Karpas-422 (cell line): ENCODE data around the gene TBC1D22A. TPM values are rescaled to one million over a fixed set of nuclear protein-coding genes. Genes with fewer than 3 reads are reported as not detected.

Experiments
- DNase-seq: peaks from one replicate; pipeline ENCODE4 v3.0.0-alpha.2; 2015
- H2AFZ ChIP-seq: fragments of 200-600 bp; sonication (generic); 2 replicates; pipeline ENCODE4 v1.6.1; 2014; ENCODE audit warnings: antibody characterized with exemption, low read length, mixed read lengths
- H3K27ac ChIP-seq: fragments of 200-600 bp; sonication (generic); 2 replicates; pipeline ENCODE4 v1.5.1; 2014; ENCODE audit warnings: mild to moderate bottlenecking, low read length, moderate library complexity
- H3K27me3 ChIP-seq: fragments of 200-600 bp; sonication (generic); 2 replicates; pipeline ENCODE4 v1.6.1; 2014; ENCODE audit warnings: low read length, mixed read lengths
- H3K36me3 ChIP-seq: fragments of 200-600 bp; sonication (generic); 2 replicates; pipeline ENCODE4 v1.6.1; 2014; ENCODE audit warnings: low read length, mixed read lengths; ENCODE audit not compliant: insufficient read depth
- H3K4me1 ChIP-seq: fragments of 200-600 bp; sonication (generic); 2 replicates; pipeline ENCODE4 v1.6.1; 2014; ENCODE audit warnings: mild to moderate bottlenecking, low read length, mixed read lengths
- H3K4me2 ChIP-seq: fragments of 200-600 bp; sonication (generic); 2 replicates; pipeline ENCODE4 v1.6.1; 2014; ENCODE audit warnings: low read length, low read depth, mild to moderate bottlenecking; ENCODE audit not compliant: poor library complexity, severe bottlenecking
- H3K4me3 ChIP-seq: fragments of 200-600 bp; sonication (generic); 2 replicates; pipeline ENCODE4 v1.5.1; 2014; ENCODE audit warnings: mild to moderate bottlenecking, antibody characterized with exemption, low read length, mixed read lengths
- H3K79me2 ChIP-seq: fragments of 200-600 bp; sonication (generic); 2 replicates; pipeline ENCODE4 v1.6.1; 2014; ENCODE audit warnings: mild to moderate bottlenecking, low read length, mixed read lengths
- H3K9ac ChIP-seq: fragments of 200-600 bp; sonication (generic); 2 replicates; pipeline ENCODE4 v1.6.0; 2014; ENCODE audit warnings: low read length
- H3K9me2 ChIP-seq: fragments of 200-600 bp; sonication (generic), shearing (Covaris generic); replicated peaks from 2 replicates; pipeline ENCODE4 v1.6.0; 2014; ENCODE audit warnings: mild to moderate bottlenecking, low read length, moderate library complexity; ENCODE audit not compliant: insufficient read depth
- H3K9me3 ChIP-seq: fragments of 300-700, 200-600 bp; sonication (generic); 2 replicates; pipeline ENCODE4 v1.6.1; 2014; ENCODE audit warnings: low read length, mixed read lengths
- H4K20me1 ChIP-seq: fragments of 200-600 bp; sonication (generic); 2 replicates; pipeline ENCODE4 v1.6.1; 2014; ENCODE audit warnings: mild to moderate bottlenecking, antibody characterized with exemption, low read length, low read depth; ENCODE audit not compliant: insufficient read depth
- total RNA-seq: library from RNA; depleted of rRNA; stranded (reverse); fragments of >200 nt; shearing (Covaris generic); gene quantifications from 2 replicates; pipeline ENCODE4 v1.2.3, GENCODE V29; 2014; ENCODE audit warnings: low replicate concordance

TBC1D22A gene
- total RNA-seq, 1 experiment from 2014 or later = 27.7 TPM

DNA sequence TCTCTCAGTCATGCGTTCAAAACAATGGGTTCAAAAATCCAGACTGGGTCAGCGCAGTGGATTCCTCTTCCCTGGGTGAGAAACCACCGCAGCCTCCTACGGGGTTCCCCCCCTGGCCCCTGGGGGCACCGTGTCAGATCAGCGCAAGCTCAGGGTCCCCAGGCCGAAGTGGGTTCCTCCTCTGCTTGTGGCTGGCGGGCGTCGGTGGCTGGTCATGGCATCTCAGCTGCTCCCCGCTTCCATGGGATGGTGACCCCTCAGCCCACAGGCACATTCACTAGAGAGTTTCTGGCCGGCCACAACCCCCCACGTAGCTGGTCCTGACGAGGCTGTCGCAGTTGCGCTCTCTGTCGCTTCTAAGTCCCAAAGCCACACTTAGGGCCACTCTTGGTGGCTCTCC lies 389.8 kb downstream of the TBC1D22A start:
- no peaks in the 10 kb centered on the region for H3K36me3 ChIP-seq
- no peaks in the 10 kb centered on the region for H3K9me3 ChIP-seq
- no peak overlapping the region for H3K27ac ChIP-seq
- no peak overlapping the region for H3K9ac ChIP-seq
- H3K79me2 ChIP-seq = no peaks in the 10 kb centered on the region
- no peak for DNase-seq
- H3K9me2 ChIP-seq = no peaks in the 10 kb centered on the region
- H3K4me3 ChIP-seq = no peak overlapping the region
- no peaks in the 10 kb centered on the region for H3K27me3 ChIP-seq
- no peaks in the 10 kb centered on the region for H3K4me1 ChIP-seq
- no peak overlapping the region for H3K4me2 ChIP-seq
- no peaks in the 10 kb centered on the region for H4K20me1 ChIP-seq
- H2AFZ ChIP-seq = no peak overlapping the region

DNA sequence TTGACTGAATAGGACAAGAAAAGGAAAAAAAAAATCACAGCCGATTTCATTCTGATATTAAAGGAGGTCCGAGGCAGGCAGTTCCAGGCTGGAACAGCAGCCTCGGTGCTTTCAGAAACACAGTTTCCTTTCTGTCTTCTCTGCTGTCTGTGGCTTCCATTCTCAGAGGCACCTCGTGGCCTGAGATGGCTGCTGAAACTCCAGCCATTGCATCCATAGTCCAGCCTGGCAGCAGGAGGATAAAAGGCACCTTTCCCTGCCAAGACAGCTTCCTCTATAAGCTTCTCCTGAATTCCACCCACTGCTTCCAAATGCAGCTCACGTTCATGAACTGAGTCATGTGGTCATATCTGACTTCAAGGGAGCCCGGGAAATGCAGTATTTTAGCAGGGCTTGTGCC lies 390.5 kb downstream of the TBC1D22A start:
- no peaks in the 10 kb centered on the region for H3K4me1 ChIP-seq
- H3K9me2 ChIP-seq = no peaks in the 10 kb centered on the region
- no peak overlapping the region for H3K27ac ChIP-seq
- H3K9ac ChIP-seq = no peak overlapping the region
- no peaks in the 10 kb centered on the region for H3K27me3 ChIP-seq
- H2AFZ ChIP-seq = no peak overlapping the region
- no peak for DNase-seq
- no peaks in the 10 kb centered on the region for H3K79me2 ChIP-seq
- H3K36me3 ChIP-seq = no peaks in the 10 kb centered on the region
- H3K4me3 ChIP-seq = no peak overlapping the region
- H3K4me2 ChIP-seq = no peak overlapping the region
- no peaks in the 10 kb centered on the region for H4K20me1 ChIP-seq
- H3K9me3 ChIP-seq = no peaks in the 10 kb centered on the region

DNA sequence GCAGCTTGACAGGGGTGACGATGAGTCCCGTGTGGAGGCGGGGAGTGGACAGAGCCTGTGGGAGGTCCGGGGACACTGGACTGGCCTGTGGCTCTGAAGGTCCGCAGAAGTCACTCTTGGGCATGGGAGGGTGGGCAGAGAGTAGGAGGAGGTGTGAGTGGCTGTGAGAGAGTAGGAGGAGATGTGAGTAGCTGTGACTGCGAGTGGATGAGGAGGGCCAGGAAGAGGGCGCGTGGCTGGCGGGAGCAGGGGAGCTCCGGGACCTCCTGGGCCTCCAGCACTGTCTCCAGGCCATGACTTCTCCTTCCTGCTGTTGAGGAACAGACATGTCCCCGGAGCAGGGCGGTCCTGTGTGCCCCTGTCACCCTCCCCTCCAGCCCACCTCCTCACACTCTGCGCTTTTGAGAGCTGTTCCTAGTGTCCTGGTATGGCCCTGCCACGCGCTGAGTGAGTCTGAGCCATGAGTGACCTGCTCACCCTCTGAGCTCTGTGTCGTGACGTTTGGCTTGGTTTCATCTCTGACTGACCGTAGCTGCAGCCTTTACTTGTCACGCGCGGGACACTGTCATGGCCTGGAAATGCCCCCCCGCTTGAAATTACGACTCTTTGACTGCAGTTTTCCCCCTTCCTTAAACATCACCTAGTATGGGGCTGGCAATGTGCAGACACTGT lies 391.5 kb downstream of the TBC1D22A start:
- no peak for DNase-seq
- Histone ChIP-seq H3K4me1 (peaks cover under 1% of the 10 kb centered on the region; the same call in 1 of the 2 replicates), H3K9me2 (no peaks in the 10 kb centered on the region), H2AFZ (no peak overlapping the region), H3K27me3 (no peaks in the 10 kb centered on the region), H3K79me2 (no peaks in the 10 kb centered on the region), H4K20me1 (no peaks in the 10 kb centered on the region), H3K9me3 (no peaks in the 10 kb centered on the region), H3K4me3 (no peak overlapping the region), H3K27ac (no peak overlapping the region), H3K9ac (no peak overlapping the region), H3K36me3 (no peaks in the 10 kb centered on the region), H3K4me2 (no peak overlapping the region)

DNA sequence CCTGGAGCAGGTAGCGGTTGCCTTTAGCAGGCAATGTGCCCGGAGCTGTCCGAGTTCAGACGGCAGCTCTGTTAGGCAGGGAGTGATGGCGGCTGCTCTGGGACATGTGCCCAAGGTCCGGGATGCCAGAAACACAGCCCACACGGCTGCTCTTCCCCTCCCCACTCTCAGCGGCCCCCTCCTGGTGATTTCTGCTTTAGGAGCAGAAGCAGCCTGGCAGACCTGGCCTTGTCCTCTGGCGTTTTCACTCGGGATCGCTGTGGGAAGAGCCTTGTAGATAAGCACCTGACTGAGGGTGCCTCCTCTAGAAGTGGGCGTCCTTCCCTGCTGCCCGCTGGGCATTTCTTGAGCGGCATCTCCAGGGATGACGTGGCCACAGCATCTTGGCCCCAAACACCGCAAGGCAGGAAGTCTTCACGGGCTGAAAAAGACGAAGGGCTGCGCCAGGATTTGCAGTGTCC lies 392.2 kb downstream of the TBC1D22A start:
- H3K36me3 ChIP-seq = no peaks in the 10 kb centered on the region; the same call in 1 of the 2 replicates
- H2AFZ ChIP-seq = no peak overlapping the region
- H4K20me1 ChIP-seq = no peaks in the 10 kb centered on the region
- no peak overlapping the region for H3K4me2 ChIP-seq
- no peaks in the 10 kb centered on the region for H3K9me3 ChIP-seq
- no peaks in the 10 kb centered on the region for H3K9me2 ChIP-seq
- no peaks in the 10 kb centered on the region for H3K79me2 ChIP-seq
- no peak for DNase-seq
- H3K27me3 ChIP-seq = no peaks in the 10 kb centered on the region
- H3K4me3 ChIP-seq = no peak overlapping the region
- H3K27ac ChIP-seq = no peak overlapping the region
- no peak overlapping the region for H3K9ac ChIP-seq
- H3K4me1 ChIP-seq = peaks cover 7% of the 10 kb centered on the region

DNA sequence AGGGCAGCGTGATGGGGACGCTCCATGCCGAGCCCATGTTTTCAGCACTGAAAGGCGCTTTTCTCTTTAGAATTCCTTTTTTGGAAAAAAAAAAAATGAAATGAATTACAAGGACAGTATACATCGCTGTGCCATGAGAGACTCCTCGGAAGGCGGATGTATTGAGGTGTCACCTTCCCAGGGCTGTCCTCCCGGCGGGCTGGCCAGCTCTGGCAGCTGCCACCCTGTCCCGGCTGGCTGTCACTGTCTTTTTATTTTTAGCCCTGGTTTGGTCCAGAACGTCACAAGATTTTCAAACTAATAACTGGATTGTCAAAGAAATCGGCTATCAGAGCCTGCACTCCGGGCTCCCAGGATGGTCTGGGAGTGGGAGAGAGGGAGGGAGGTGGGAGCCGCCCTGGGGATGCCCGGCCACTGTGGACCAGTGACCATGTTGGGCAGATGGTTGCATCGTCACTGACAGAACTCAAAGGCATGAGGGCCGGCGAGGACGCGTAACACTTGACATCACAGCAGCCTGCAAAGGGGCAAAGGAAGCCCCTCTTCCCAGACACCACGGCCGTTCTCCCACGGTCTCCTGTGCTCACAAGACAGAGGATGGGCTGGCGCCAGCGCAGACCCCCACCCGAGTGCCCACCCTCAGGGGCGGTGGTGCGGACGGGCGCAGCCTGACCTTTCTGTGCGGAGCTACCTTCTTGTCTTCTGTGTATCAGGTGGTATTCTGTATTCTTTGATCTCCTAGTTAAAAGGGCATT lies 392.9 kb downstream of the TBC1D22A start:
- Histone ChIP-seq H3K79me2 (no peaks in the 10 kb centered on the region), H3K27ac (no peak overlapping the region), H3K9ac (no peak overlapping the region), H4K20me1 (no peaks in the 10 kb centered on the region), H3K9me2 (no peaks in the 10 kb centered on the region), H3K36me3 (no peaks in the 10 kb centered on the region; the same call in 1 of the 2 replicates), H3K4me1 (peaks cover 13% of the 10 kb centered on the region), H3K4me3 (no peak overlapping the region), H3K27me3 (no peaks in the 10 kb centered on the region), H3K4me2 (no peak overlapping the region), H2AFZ (no peak overlapping the region), H3K9me3 (no peaks in the 10 kb centered on the region)
- no peak for DNase-seq

DNA sequence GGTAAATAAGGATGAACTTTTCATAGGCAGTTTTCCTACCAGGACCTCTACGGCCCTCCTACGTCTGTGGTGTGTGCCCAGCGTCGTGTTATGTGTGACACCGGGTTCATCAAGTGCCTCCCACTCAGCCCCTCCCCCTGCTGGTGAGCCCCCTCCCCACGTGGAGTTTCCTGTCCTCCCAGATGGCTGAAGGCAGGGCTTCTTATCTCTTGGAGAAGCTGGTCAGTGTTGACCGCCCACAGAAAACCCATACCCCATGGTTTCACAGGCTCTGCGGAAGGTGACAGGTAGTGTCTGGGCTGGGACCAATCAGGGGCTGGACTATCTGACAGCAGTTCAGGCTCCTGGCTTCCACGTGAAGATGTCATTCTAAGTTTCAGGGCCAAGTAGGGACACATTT lies 393.5 kb downstream of the TBC1D22A start:
- Histone ChIP-seq H3K4me1 (peaks cover 19% of the 10 kb centered on the region), H3K79me2 (no peaks in the 10 kb centered on the region), H3K9me3 (no peaks in the 10 kb centered on the region), H3K4me2 (no peak overlapping the region), H3K9me2 (no peaks in the 10 kb centered on the region), H3K27me3 (no peaks in the 10 kb centered on the region), H3K4me3 (no peak overlapping the region), H2AFZ (no peak overlapping the region), H3K9ac (no peak overlapping the region), H3K27ac (no peak overlapping the region), H3K36me3 (no peaks in the 10 kb centered on the region; the same call in 1 of the 2 replicates), H4K20me1 (no peaks in the 10 kb centered on the region)
- no peak for DNase-seq

DNA sequence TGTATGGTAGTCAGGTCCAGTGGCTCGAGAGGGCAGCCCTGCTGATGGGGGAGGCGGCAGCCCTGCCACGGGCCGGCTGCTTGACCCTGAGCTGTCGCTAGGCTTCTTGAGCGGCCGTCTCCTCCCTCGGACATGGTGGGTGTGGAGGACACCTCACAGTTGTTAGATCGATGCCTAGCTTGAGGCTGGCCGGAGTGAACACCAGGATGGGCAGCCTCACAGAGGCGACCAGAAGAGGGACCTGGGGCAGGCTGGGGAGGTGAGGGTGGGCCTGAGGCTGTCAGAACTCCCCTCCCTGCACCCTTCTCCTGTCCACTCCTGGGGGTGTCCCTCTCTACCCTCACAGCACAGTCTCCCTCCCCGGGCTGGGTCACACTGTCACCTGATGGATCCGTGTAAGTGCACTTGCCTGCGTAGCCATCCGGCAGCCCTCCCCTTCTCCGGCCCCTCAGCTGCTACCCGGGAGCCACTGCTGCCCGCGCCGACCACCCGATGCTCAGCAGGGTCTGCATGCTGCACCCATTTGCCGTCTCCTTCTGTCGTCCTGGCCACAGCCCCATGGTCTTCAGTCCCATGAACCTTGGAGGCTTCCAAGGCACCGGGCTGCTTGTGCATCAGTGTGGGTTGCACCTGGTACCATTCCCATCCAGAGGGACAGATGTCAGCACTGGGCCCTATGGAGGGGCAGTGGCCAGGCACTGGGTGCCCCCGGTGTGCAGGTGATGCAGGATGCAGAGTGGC lies 394.1 kb downstream of the TBC1D22A start:
- H3K36me3 ChIP-seq = no peaks in the 10 kb centered on the region; the same call in 1 of the 2 replicates
- H4K20me1 ChIP-seq = 0 out of 2 replicates have a peak, but pooled peaks cover 5% of the 10 kb centered on the region
- H2AFZ ChIP-seq = no peak overlapping the region
- H3K4me3 ChIP-seq = no peak overlapping the region
- no peaks in the 10 kb centered on the region for H3K79me2 ChIP-seq
- peaks cover 25% of the 10 kb centered on the region for H3K4me1 ChIP-seq
- H3K9me3 ChIP-seq = no peaks in the 10 kb centered on the region
- no peak overlapping the region for H3K4me2 ChIP-seq
- H3K9ac ChIP-seq = no peak overlapping the region
- H3K27ac ChIP-seq = no peak overlapping the region
- H3K27me3 ChIP-seq = no peaks in the 10 kb centered on the region
- no peaks in the 10 kb centered on the region for H3K9me2 ChIP-seq
- no peak for DNase-seq

DNA sequence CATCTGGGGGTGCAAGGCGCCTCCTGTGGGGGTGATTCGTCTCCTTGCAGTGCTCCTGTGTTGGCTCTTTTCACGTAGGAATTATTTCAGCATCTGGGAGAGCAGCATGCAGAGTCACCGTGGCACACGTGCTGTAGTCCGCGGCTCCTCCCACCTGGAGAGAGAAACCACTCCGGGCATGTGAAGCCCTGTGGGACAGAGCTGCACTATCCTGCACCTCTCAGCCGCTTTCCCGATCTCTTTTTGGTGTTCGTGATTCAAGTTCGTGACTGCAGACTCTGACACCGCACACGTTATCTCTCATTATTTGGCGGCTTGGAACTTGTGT lies 394.6 kb downstream of the TBC1D22A start:
- no peak overlapping the region for H3K27ac ChIP-seq
- no peaks in the 10 kb centered on the region for H3K9me2 ChIP-seq
- H2AFZ ChIP-seq = no peak overlapping the region
- H3K27me3 ChIP-seq = no peaks in the 10 kb centered on the region
- H3K9ac ChIP-seq = no peak overlapping the region
- no peak overlapping the region for H3K4me2 ChIP-seq
- no peak for DNase-seq
- H4K20me1 ChIP-seq = 0 out of 2 replicates have a peak, but pooled peaks cover 5% of the 10 kb centered on the region
- H3K4me1 ChIP-seq = peaks cover 29% of the 10 kb centered on the region
- H3K36me3 ChIP-seq = no peaks in the 10 kb centered on the region; the same call in 1 of the 2 replicates
- H3K9me3 ChIP-seq = no peaks in the 10 kb centered on the region
- H3K4me3 ChIP-seq = no peak overlapping the region
- H3K79me2 ChIP-seq = no peaks in the 10 kb centered on the region
